ENCODE results near the gene SUN3.

DNA sequence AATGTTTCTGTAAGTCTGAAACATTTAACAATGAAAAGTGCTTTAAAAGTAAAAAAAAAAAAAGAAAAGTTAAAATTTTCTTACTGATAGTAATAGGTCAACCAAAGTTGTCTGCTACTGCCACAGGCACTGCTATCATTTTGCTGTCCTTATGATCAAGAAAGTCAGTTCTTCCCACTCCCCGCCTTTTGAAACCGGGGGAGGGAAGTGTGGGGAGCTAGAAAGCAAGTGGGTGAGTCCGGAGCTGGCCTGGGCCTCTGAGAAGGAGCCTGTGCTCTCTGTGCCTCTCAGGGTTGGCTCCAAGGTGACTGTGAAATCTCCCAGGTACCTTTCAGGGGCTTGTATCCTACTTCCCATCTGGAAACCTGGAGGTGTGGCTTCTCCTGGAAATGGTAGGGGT, 13.7 kb upstream of the SUN3 start:
- TF ChIP-seq, protein P1, sequence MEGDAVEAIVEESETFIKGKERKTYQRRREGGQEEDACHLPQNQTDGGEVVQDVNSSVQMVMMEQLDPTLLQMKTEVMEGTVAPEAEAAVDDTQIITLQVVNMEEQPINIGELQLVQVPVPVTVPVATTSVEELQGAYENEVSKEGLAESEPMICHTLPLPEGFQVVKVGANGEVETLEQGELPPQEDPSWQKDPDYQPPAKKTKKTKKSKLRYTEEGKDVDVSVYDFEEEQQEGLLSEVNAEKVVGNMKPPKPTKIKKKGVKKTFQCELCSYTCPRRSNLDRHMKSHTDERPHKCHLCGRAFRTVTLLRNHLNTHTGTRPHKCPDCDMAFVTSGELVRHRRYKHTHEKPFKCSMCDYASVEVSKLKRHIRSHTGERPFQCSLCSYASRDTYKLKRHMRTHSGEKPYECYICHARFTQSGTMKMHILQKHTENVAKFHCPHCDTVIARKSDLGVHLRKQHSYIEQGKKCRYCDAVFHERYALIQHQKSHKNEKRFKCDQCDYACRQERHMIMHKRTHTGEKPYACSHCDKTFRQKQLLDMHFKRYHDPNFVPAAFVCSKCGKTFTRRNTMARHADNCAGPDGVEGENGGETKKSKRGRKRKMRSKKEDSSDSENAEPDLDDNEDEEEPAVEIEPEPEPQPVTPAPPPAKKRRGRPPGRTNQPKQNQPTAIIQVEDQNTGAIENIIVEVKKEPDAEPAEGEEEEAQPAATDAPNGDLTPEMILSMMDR (IDR thresholded peaks at IDR 0.05), result no peak
- TF ChIP-seq POLR2AphosphoS5 (IDR thresholded peaks at IDR 0.05), result no peak
